HepG2 (cell line): Measurements from ENCODE around the gene UAP1L1.

ENCODE experiments used
- CTCF ChIP-seq: sonication (generic); formaldehyde crosslinking; IDR thresholded peaks from 2 replicates; pipeline ENCODE4 v1.5.0; 2020; ENCODE audit warnings: mild to moderate bottlenecking, missing genetic modification reagents, moderate library complexity
- GABPA ChIP-seq, 2 experiments: IDR thresholded peaks; 2 replicates each; pipeline ENCODE4 v1.6.1; 2011 to 2016; ENCODE audit warnings: low read depth in 2 of 2, low read length in 1 of 2, missing biosample characterization in 1 of 2, missing genetic modification characterization in 1 of 2
- JUN ChIP-seq: sonication (generic); formaldehyde crosslinking; IDR thresholded peaks from 2 replicates; pipeline ENCODE4 v1.4.0; 2020; ENCODE audit warnings: mild to moderate bottlenecking, missing genetic modification reagents
- POLR2A ChIP-seq, 2 experiments: IDR thresholded peaks; 2 replicates each; pipeline ENCODE4 v1.6.1; 2011; ENCODE audit warnings: low read depth in 2 of 2, low read length in 2 of 2, mild to moderate bottlenecking in 1 of 2, moderate library complexity in 1 of 2; ENCODE audit not compliant: insufficient read depth in 1 of 2
- TP53 ChIP-seq: sonication (generic); formaldehyde crosslinking; conservative IDR thresholded peaks from 2 replicates; pipeline ENCODE4 v1.4.0; 2020; ENCODE audit warnings: missing genetic modification reagents

DNA sequence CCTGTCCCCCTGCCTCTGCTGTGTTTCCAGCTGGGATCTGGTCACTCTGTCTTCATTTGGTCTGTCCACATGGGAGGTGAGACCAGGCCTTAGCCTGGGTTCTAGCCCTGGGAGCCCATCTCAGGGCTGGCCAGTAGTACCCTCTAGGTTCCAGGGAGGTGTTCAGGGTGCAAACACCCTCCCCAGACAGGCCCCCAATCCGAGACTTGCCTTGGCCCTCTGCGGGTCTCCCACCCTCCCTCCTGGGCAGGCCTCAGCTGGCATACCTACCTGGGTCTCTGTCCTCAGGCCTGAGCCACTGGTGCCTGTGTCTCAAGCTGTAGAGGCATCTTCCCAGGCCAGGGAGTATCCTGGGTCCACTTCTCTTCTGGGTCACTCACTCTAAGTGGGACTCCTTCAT lies 6.0 kb upstream of the UAP1L1 start:
- no peak for TF ChIP-seq GABPA (IDR thresholded peaks at IDR 0.05; ENCODE audit: low read depth, low read length)
- TF ChIP-seq GABPA (CRISPR knock-in tag; IDR thresholded peaks at IDR 0.05; ENCODE audit: low read depth) = no peak
- TF ChIP-seq TP53 (CRISPR knock-in tag) = no peak
- no peak for TF ChIP-seq CTCF (CRISPR knock-in tag)
- no peak for TF ChIP-seq JUN (CRISPR knock-in tag)
- TF ChIP-seq POLR2A (IDR thresholded peaks at IDR 0.05; ENCODE audit: insufficient read depth in 1 of 2, low read depth in 2 of 2, low read length in 2 of 2) = no peak
